ENCODE data around the gene SBK2. TPM values are rescaled to one million over a fixed set of nuclear protein-coding genes. Genes with fewer than 3 reads are reported as not detected.

Gene SBK2
- not detected in 2 replicates for total RNA-seq

GRCh38 chr19:55536951-55537740 lies at the start of gene SBK2:
TSS of gene SBK2 (minus strand) at chr19:55537133. CDS start at chr19:55536294, 839 bp downstream.

GRCh38 chr19:55580628-55581144 lies 43.8 kb upstream of the SBK2 start, which contains the start of gene ZNF579:
TSS of gene ZNF579 (minus strand) at chr19:55580848. CDS start at chr19:55579639, 1,209 bp downstream.

GRCh38 chr19:55545443-55545842 lies 8.5 kb upstream of the SBK2 start, which contains the start of gene SBK3:
TSS of gene SBK3 (minus strand) at chr19:55545543. CDS start at chr19:55545543, 0 bp downstream.

GRCh38 chr19:55487924-55488687 lies 48.8 kb downstream of the SBK2 start, which contains the start of gene SSC5D:
TSS of gene SSC5D (plus strand) at chr19:55488436. CDS start at chr19:55488590, 154 bp downstream.

GRCh38 chr19:55484593-55485438 lies 52.1 kb downstream of the SBK2 start, which contains the start of gene NAT14:
TSS of gene NAT14 (plus strand) at chr19:55485188. CDS start at chr19:55485709, 521 bp downstream.

Other genes with a start within 250 kb of the SBK2 start
- not detected in 2 replicates for gene TMEM150B, start 211.8 kb downstream of the SBK2 start, total RNA-seq
- gene KMT5C, start 197.3 kb downstream of the SBK2 start, total RNA-seq, result 6.9 and 11.0 TPM in 2 replicates
- gene COX6B2, start 182.4 kb downstream of the SBK2 start, total RNA-seq, result under 0.01 TPM in 1 of 2 replicates, not detected in the other
- gene GARIN5B, start 173.9 kb downstream of the SBK2 start, total RNA-seq, result not detected in 2 replicates
- gene IL11, start 166.7 kb downstream of the SBK2 start, total RNA-seq, result 1.8 and 4.3 TPM in 2 replicates
- gene TMEM190, start 160.3 kb downstream of the SBK2 start, total RNA-seq, result not detected in 2 replicates
- gene TMEM238, start 152.8 kb downstream of the SBK2 start, total RNA-seq, result not detected in 2 replicates
- gene RPL28, start 151.2 kb downstream of the SBK2 start, total RNA-seq, result 437 and 447 TPM in 2 replicates
- gene UBE2S, start 129.3 kb downstream of the SBK2 start, total RNA-seq, result 121 and 166 TPM in 2 replicates
- not detected in 2 replicates for gene SHISA7, start 93.8 kb downstream of the SBK2 start, total RNA-seq
- gene ISOC2, start 75.5 kb downstream of the SBK2 start, total RNA-seq, result 120 and 181 TPM in 2 replicates
- 0.29 TPM in 1 of 2 replicates, not detected in the other for gene C19orf85, start 72.4 kb downstream of the SBK2 start, total RNA-seq
- 2.5 and 2.6 TPM in 2 replicates for gene ZNF628, start 60.5 kb downstream of the SBK2 start, total RNA-seq
- gene NAT14, start 51.9 kb downstream of the SBK2 start, total RNA-seq, result 37.4 and 39.8 TPM in 2 replicates
- 2.3 and 6.7 TPM in 2 replicates for gene SSC5D, start 48.7 kb downstream of the SBK2 start, total RNA-seq
- gene SBK3, start 8.4 kb upstream of the SBK2 start, total RNA-seq, result 0.58 TPM in 1 of 2 replicates, not detected in the other
- 6.1 and 6.6 TPM in 2 replicates for gene ZNF579, start 43.7 kb upstream of the SBK2 start, total RNA-seq
- gene FIZ1, start 62.4 kb upstream of the SBK2 start, total RNA-seq, result 1.9 and 3.2 TPM in 2 replicates
- gene ZNF524, start 63.2 kb upstream of the SBK2 start, total RNA-seq, result 10.5 and 35.7 TPM in 2 replicates
- 2.6 and 3.5 TPM in 2 replicates for gene ZNF865, start 68.5 kb upstream of the SBK2 start, total RNA-seq
- gene ZNF784, start 87.4 kb upstream of the SBK2 start, total RNA-seq, result 3.7 and 6.6 TPM in 2 replicates
- gene ZNF580, start 103.9 kb upstream of the SBK2 start, total RNA-seq, result 5.8 and 10.4 TPM in 2 replicates
- 19.9 and 23.0 TPM in 2 replicates for gene ZNF581, start 106.5 kb upstream of the SBK2 start, total RNA-seq
- gene CCDC106, start 111.1 kb upstream of the SBK2 start, total RNA-seq, result 8.3 and 11.5 TPM in 2 replicates
- gene U2AF2, start 117.9 kb upstream of the SBK2 start, total RNA-seq, result 201 and 229 TPM in 2 replicates
- 104 and 157 TPM in 2 replicates for gene EPN1, start 138.1 kb upstream of the SBK2 start, total RNA-seq
- not detected in 2 replicates for gene NLRP9, start 201.3 kb upstream of the SBK2 start, total RNA-seq
- gene RFPL4A, start 222.0 kb upstream of the SBK2 start, total RNA-seq, result not detected in 2 replicates
- not detected in 2 replicates for gene RFPL4AL1, start 232.0 kb upstream of the SBK2 start, total RNA-seq

All from myometrial cell (primary cell).